K562 (cell line): ENCODE results near the gene SLC1A4. TPM values are rescaled to one million over a fixed set of nuclear protein-coding genes. Genes with fewer than 3 reads are reported as not detected.

Experiments used
- ATF7 ChIP-seq: fragments of 450-650 bp; IDR thresholded peaks from 2 replicates; pipeline ENCODE4 v1.7.1; 2014; ENCODE audit warnings: mild to moderate bottlenecking, moderate library complexity
- CHD7 ChIP-seq: fragments of 200-600 bp; sonication (generic); IDR thresholded peaks from one replicate; pipeline ENCODE4 v1.6.1; 2012; ENCODE audit warnings: mild to moderate bottlenecking, low read depth, low read length, inconsistent platforms
- CREB1 ChIP-seq, 2 experiments: sonication (generic) in 1 of 2; formaldehyde crosslinking in 1 of 2; IDR thresholded peaks; 2 replicates each; pipeline versions ENCODE4 v1.6.1 to v1.8.0; 2012 to 2022; ENCODE audit warnings: inconsistent platforms in 1 of 2, mild to moderate bottlenecking in 1 of 2, missing genetic modification reagents in 1 of 2, moderate library complexity in 1 of 2
- DMBX1 ChIP-seq: fragments of 250-450 bp; sonication (Bioruptor Pico); IDR thresholded peaks from 2 replicates; pipeline ENCODE4 v1.8.0; 2022; ENCODE audit warnings: inconsistent platforms, mild to moderate bottlenecking, moderate library complexity, borderline replicate concordance
- EP400 ChIP-seq: fragments of 450-650 bp; IDR thresholded peaks from 2 replicates; pipeline ENCODE4 v1.6.1; 2017; ENCODE audit warnings: antibody characterized with exemption, mild to moderate bottlenecking, moderate library complexity
- EZH2 ChIP-seq: IDR thresholded peaks from 2 replicates; pipeline ENCODE4 v1.6.1; 2012; ENCODE audit warnings: low read depth, mild to moderate bottlenecking, inconsistent platforms, low read length, borderline replicate concordance
- HNRNPLL ChIP-seq: fragments of 200-400 bp; formaldehyde crosslinking; IDR thresholded peaks from 2 replicates; pipeline ENCODE4 v1.6.1; 2017; ENCODE audit warnings: low read length, low read depth, mild to moderate bottlenecking; ENCODE audit not compliant: poor library complexity, severe bottlenecking
- KAT7 ChIP-seq: sonication (generic); formaldehyde crosslinking; IDR thresholded peaks from 2 replicates; pipeline ENCODE4 v1.8.0; 2022; ENCODE audit warnings: missing genetic modification reagents, mild to moderate bottlenecking, borderline replicate concordance
- RBM39 ChIP-seq: fragments of 200-400 bp; formaldehyde crosslinking; optimal IDR thresholded peaks from 2 replicates; pipeline ENCODE3; 2018; ENCODE audit warnings: low read depth, low read length
- SIN3B ChIP-seq: fragments of 450-650 bp; IDR thresholded peaks from 2 replicates; pipeline ENCODE4 v1.6.1; 2017; ENCODE audit warnings: low read depth, mild to moderate bottlenecking, moderate library complexity
- STAT6 ChIP-seq: sonication (generic); formaldehyde crosslinking; IDR thresholded peaks from 2 replicates; pipeline ENCODE4 v1.8.1; 2023; ENCODE audit warnings: mild to moderate bottlenecking, missing genetic modification reagents
- ZBTB1 ChIP-seq: sonication (generic); formaldehyde crosslinking; IDR thresholded peaks from 2 replicates; pipeline ENCODE4 v1.8.1; 2023; ENCODE audit warnings: missing genetic modification reagents, low read depth, mild to moderate bottlenecking, borderline replicate concordance
- polyA plus RNA-seq, 8 experiments: library from polyadenylated mRNA; depleted of rRNA in 4 of 8; stranded (reverse) in 5 of 8; unstranded in 3 of 8; fragments of >200 nt; fragmentation: Nextera tagmentation in 2 of 8; fragmentation: Illumina TruSeq in 1 of 8; extraction: Ambion mirVana in 2 of 8; extraction: Trizol in 1 of 8; gene quantifications; 2 replicates each; pipeline versions ENCODE4 v1.2.1 to v1.2.3, GENCODE V29; 2011 to 2014; ENCODE audit warnings: inconsistent platforms in 1 of 8, missing spikeins in 1 of 8
- total RNA-seq, 7 experiments: library from RNA; depleted of rRNA in 6 of 7; stranded (reverse); fragments of >200 nt in 6 of 7; fragmentation: Illumina TruSeq in 2 of 7; extraction: Trizol in 2 of 7; gene quantifications; 2 replicates each; pipeline versions ENCODE4 v1.2.1 to v1.2.3, GENCODE V29; 2011 to 2021; ENCODE audit warnings: low replicate concordance in 1 of 7

SLC1A4 gene
- total and polyA plus RNA-seq, 9 of the 15 experiments (the other 6 are each of a cell fraction or from before 2014, with no cell fraction given): 4.4 to 24.0 (median 10.9) TPM

- TF ChIP-seq HNRNPLL (no peak), CHD7 (no peak), EP400 (peak; percentile 53), SIN3B (no peak), DMBX1 (no peak), CREB1 (IDR thresholded peaks at IDR 0.05) (no peak; the same call in 1 of the 2 replicates), CREB1 (CRISPR knock-in tag; IDR thresholded peaks at IDR 0.05) (0 out of 2 replicates have a peak, but pooled peaks have one; percentile 47), RBM39 (no peak), STAT6 (CRISPR knock-in tag) (0 out of 2 replicates have a peak, but pooled peaks have one; percentile 51), ATF7 (peak; percentile 61; the same call in 1 of the 2 replicates), ZBTB1 (CRISPR knock-in tag) (no peak), EZH2 (no peak), KAT7 (CRISPR knock-in tag) (0 out of 2 replicates have a peak, but pooled peaks have one; percentile 37)
Observed at GRCh38 chr2:65064728-65065552, 75.7 kb downstream of the SLC1A4 start (continued).
